Stimulated activated CD4-positive, alpha-beta T cell treated with anti-CD3 and anti-CD28 coated beads, Interleukin-4, amount 100 ng/mL, for 4 hours (primary cell): ENCODE data around the gene KRTAP20-2.

Source experiments
- DNase-seq, 2 experiments: peaks; one replicate each; pipeline ENCODE4 v3.0.0-alpha.2; 2020

The KRTAP20-2 gene

DNA sequence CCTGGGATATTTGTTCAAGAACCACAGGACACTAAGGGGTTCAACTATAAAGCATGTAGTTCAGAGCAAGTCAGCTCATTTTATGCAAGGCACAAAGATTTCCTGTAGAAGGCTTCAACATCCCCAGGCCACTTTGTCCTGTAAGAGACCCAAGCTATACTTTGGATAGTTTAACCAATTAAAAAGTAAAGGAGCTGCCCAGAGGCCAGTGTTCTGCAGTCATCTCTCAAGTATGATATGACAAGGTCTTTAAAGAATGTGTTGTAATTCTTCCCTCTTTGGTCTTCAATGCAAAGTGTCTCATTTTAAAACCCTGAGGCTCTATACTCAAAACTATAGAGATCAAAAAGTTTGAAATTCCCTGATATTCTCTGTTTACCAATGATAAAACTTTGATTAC is 41.7 kb downstream of the KRTAP20-2 start:
- no peak for DNase-seq

DNA sequence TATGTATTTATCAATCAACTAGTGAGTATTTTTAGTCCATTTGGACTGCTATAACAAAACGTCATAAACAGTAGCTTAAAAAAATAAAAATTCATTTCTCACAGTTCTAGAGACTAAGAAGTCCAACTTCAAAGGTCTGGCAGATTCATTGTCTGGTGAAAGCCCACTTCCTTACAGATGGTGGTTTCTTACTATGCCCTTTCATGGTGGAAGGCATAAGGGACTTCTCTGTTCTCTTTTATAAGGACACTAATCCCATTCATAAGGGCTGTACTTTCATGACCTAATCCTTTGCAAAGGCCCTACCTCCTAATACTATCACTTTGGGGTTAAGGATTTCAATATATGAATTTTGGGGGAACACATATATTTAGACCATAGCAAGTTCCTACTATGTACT is 45.6 kb downstream of the KRTAP20-2 start:
- no peak for DNase-seq

- DNase-seq = no peak
Measured at GRCh38 chr21:30684506-30684905, 49.5 kb downstream of the KRTAP20-2 start.
